GM23338 (cell line): ENCODE data around the gene IPP. TPM values are rescaled to one million over a fixed set of nuclear protein-coding genes. Genes with fewer than 3 reads are reported as not detected.
A peak's percentile ranks its signal among the peaks of the same experiment; 100 is the strongest.

Source experiments
- ATAC-seq: fragments of 200-7000 bp; cut with Tn5 transposase; 3 replicates; pipeline ENCODE4 v1.9.1; 2020
- DNase-seq: peaks from one replicate; pipeline ENCODE4 v3.0.0-alpha.2; 2015; ENCODE audit warnings: low spot score
- H2AFZ ChIP-seq: fragments of 200-600 bp; sonication (generic); 2 replicates; pipeline ENCODE4 v1.8.0; 2016; ENCODE audit warnings: antibody characterized with exemption, mild to moderate bottlenecking, moderate library complexity
- H3F3A ChIP-seq: fragments of 200-600 bp; sonication (generic); replicated peaks from 2 replicates; pipeline ENCODE4 v1.8.0; 2017; ENCODE audit warnings: antibody characterized with exemption, mixed run types, low read depth
- H3K27ac ChIP-seq: fragments of 200-600 bp; sonication (generic); 2 replicates; pipeline ENCODE4 v1.6.1; 2016; ENCODE audit warnings: low read depth
- H3K27me3 ChIP-seq: fragments of 200-600 bp; sonication (generic); 2 replicates; pipeline ENCODE4 v1.8.0; 2016; ENCODE audit warnings: mild to moderate bottlenecking, mixed run types, moderate library complexity; ENCODE audit not compliant: insufficient read depth
- H3K36me3 ChIP-seq: fragments of 200-600 bp; sonication (generic); 2 replicates; pipeline ENCODE4 v1.8.0; 2016; ENCODE audit warnings: mild to moderate bottlenecking; ENCODE audit not compliant: insufficient read depth
- H3K4me1 ChIP-seq: fragments of 200-600 bp; sonication (generic); 2 replicates; pipeline ENCODE4 v1.8.0; 2016; ENCODE audit warnings: mild to moderate bottlenecking, moderate library complexity; ENCODE audit not compliant: insufficient read depth
- H3K4me2 ChIP-seq: fragments of 200-600 bp; sonication (generic); 2 replicates; pipeline ENCODE4 v1.7.1; 2017; ENCODE audit warnings: mixed run types
- H3K4me3 ChIP-seq: fragments of 200-600 bp; sonication (generic); 2 replicates; pipeline ENCODE4 v1.6.1; 2016; ENCODE audit warnings: mixed run types
- H3K79me2 ChIP-seq: fragments of 200-600 bp; sonication (generic); replicated peaks from 2 replicates; pipeline ENCODE4 v1.8.0; 2017; ENCODE audit warnings: mild to moderate bottlenecking; ENCODE audit not compliant: insufficient read depth
- H3K9me2 ChIP-seq: fragments of 200-600 bp; sonication (generic); 2 replicates; pipeline ENCODE4 v1.8.0; 2017; ENCODE audit not compliant: insufficient read depth
- H4K20me1 ChIP-seq: fragments of 200-600 bp; sonication (generic); replicated peaks from 2 replicates; pipeline ENCODE4 v1.8.0; 2017; ENCODE audit warnings: mild to moderate bottlenecking; ENCODE audit not compliant: insufficient read depth
- H3K27ac Mint-ChIP-seq: 2 replicates; pipeline ENCODE4 v1.8.0; 2020; ENCODE audit warnings: inconsistent platforms, mild to moderate bottlenecking, moderate library complexity, mixed read lengths
- H3K27me3 Mint-ChIP-seq: 3 replicates; pipeline ENCODE4 v1.8.0; 2022; ENCODE audit warnings: low read depth, mild to moderate bottlenecking, moderate library complexity, mixed read lengths, inconsistent platforms; ENCODE audit not compliant: insufficient read depth, poor library complexity
- H3K36me3 Mint-ChIP-seq: 3 replicates; pipeline ENCODE4 v1.8.0; 2021; ENCODE audit warnings: low read depth, mild to moderate bottlenecking, inconsistent platforms, moderate library complexity, mixed read lengths
- H3K4me1 Mint-ChIP-seq: 3 replicates; pipeline ENCODE4 v1.8.0; 2020; ENCODE audit warnings: mild to moderate bottlenecking, inconsistent platforms, mixed read lengths
- H3K4me3 Mint-ChIP-seq: 3 replicates; pipeline ENCODE4 v1.8.0; 2021; ENCODE audit warnings: moderate library complexity, mild to moderate bottlenecking, inconsistent platforms, mixed read lengths
- H3K9me3 Mint-ChIP-seq: 3 replicates; pipeline ENCODE4 v1.8.0; 2020; ENCODE audit warnings: moderate library complexity, mild to moderate bottlenecking, inconsistent platforms, mixed read lengths
- CREB1 ChIP-seq: fragments of 250-450 bp; sonication (Bioruptor Pico); IDR thresholded peaks from 2 replicates; pipeline ENCODE4 v1.5.0; 2020; ENCODE audit warnings: low read depth, mild to moderate bottlenecking, moderate library complexity
- CTCF ChIP-seq, 2 experiments: fragments of 200-600 bp in 1 of 2; sonication (generic) in 1 of 2; conservative IDR thresholded peaks; 2 replicates each; pipeline versions ENCODE4 v1.5.1 to v1.6.1; 2016 to 2017; ENCODE audit warnings: antibody characterized with exemption in 2 of 2, low read depth in 2 of 2, mild to moderate bottlenecking in 2 of 2, moderate library complexity in 1 of 2
- EZH2phosphoT487 ChIP-seq: fragments of 200-600 bp; sonication (generic); IDR thresholded peaks from one replicate; pipeline ENCODE4 v1.8.1; 2018; ENCODE audit warnings: antibody characterized with exemption; ENCODE audit not compliant: unreplicated experiment
- JUNB ChIP-seq: IDR thresholded peaks from one replicate; pipeline ENCODE4 v1.6.1; 2016; ENCODE audit warnings: antibody characterized with exemption; ENCODE audit not compliant: unreplicated experiment
- NANOG ChIP-seq: IDR thresholded peaks from 2 replicates; pipeline ENCODE4 v1.6.1; 2016; ENCODE audit warnings: antibody characterized with exemption, borderline replicate concordance
- POLR2AphosphoS5 ChIP-seq: IDR thresholded peaks from 2 replicates; pipeline ENCODE4 v1.6.1; 2016; ENCODE audit warnings: antibody characterized with exemption, low read depth
- ZNF114 ChIP-seq: fragments of 250-450 bp; sonication (Bioruptor Pico); IDR thresholded peaks from 2 replicates; pipeline ENCODE4 v1.5.0; 2020; ENCODE audit warnings: mild to moderate bottlenecking, moderate library complexity
- ZNF331 ChIP-seq: fragments of 250-450 bp; sonication (Bioruptor Pico); IDR thresholded peaks from 2 replicates; pipeline ENCODE4 v1.5.0; 2020; ENCODE audit warnings: low read depth, mild to moderate bottlenecking, moderate library complexity
- ZNF462 ChIP-seq: fragments of 250-450 bp; sonication (Bioruptor Pico); IDR thresholded peaks from 2 replicates; pipeline ENCODE4 v1.5.0; 2020; ENCODE audit warnings: mild to moderate bottlenecking, moderate library complexity
- long read RNA-seq: library from polyadenylated mRNA; unstranded; transcript quantifications from one replicate; pipeline ENCODE4 v2.0.0, GENCODE V29; 2020; ENCODE audit not compliant: unreplicated experiment
- polyA plus RNA-seq: library from polyadenylated mRNA; unstranded; fragments of >200 nt; fragmentation: Nextera tagmentation; extraction: Ambion mirVana; gene quantifications from 2 replicates; pipeline ENCODE4 v1.2.1, GENCODE V29; 2016
- total RNA-seq: library from RNA; depleted of rRNA; stranded (reverse); fragments of >200 nt; shearing (Covaris generic); gene quantifications from 2 replicates; pipeline ENCODE4 v1.2.3, GENCODE V29; 2014; rRNA removed

IPP gene
- total RNA-seq (1.8 and 3.7 TPM in 2 replicates), polyA plus RNA-seq (2.8 and 4.6 TPM in 2 replicates)
- long read RNA-seq, partial matches to known transcripts, result 0 of 3 reads
- long read RNA-seq, other reads (novel, unspliced or antisense), result 1 of 3 reads

- peaks cover 5% of the 10 kb centered on the region; the same call in 1 of the 2 replicates for H3K4me1 ChIP-seq
- H3K36me3 ChIP-seq, result peaks cover 6% of the 10 kb centered on the region
- ATAC-seq (peak; percentile 95), DNase-seq (peak; percentile 98)
- H2AFZ ChIP-seq, result peak within 1 kb of the TSS; percentile 91
- Mint-ChIP-seq H3K36me3 (peaks cover 15% of the 10 kb centered on the region), H3K4me1 (peaks cover 5% of the 10 kb centered on the region), H3K9me3 (peaks cover 29% of the 10 kb centered on the region), H3K27ac (peak within 1 kb of the TSS; percentile 98), H3K27me3 (peaks cover 4% of the 10 kb centered on the region), H3K4me3 (peak within 1 kb of the TSS; percentile 91)
- peaks cover 12% of the 10 kb centered on the region for H3F3A ChIP-seq
- no peaks in the 10 kb centered on the region for H3K79me2 ChIP-seq
- H3K27ac ChIP-seq, result peak within 1 kb of the TSS; percentile 97
- peaks cover 2% of the 10 kb centered on the region; the same call in 1 of the 2 replicates for H3K9me2 ChIP-seq
- H3K27me3 ChIP-seq, result no peaks in the 10 kb centered on the region
- TF ChIP-seq POLR2AphosphoS5 (peak; percentile 90), CREB1 (CRISPR knock-in tag) (peak; percentile 55), JUNB (no peak), CTCF (conservative IDR thresholded peaks at IDR 0.05; ENCODE audit: low read depth in 2 of 2) (peak in 1 of 2 experiments; percentile 41; a peak in 2 of 4 replicates)
- peak within 1 kb of the TSS; percentile 80 for H3K4me2 ChIP-seq
- no peaks in the 10 kb centered on the region for H4K20me1 ChIP-seq
- H3K4me3 ChIP-seq, result peak within 1 kb of the TSS; percentile 66
Measured at GRCh38 chr1:45750298-45751038, at the start of gene IPP. TSS of gene IPP (minus strand) at chr1:45750653. CDS start at chr1:45746411, 4,242 bp downstream.

- Histone ChIP-seq H3K27me3 (no peaks in the 10 kb centered on the region), H3K36me3 (no peaks in the 10 kb centered on the region), H2AFZ (peak overlapping the region; percentile 78; the same call in 1 of the 2 replicates), H3K4me3 (no peak overlapping the region), H3K4me2 (no peak overlapping the region), H3F3A (0 out of 2 replicates have a peak, but pooled peaks cover under 1% of the 10 kb centered on the region), H4K20me1 (no peaks in the 10 kb centered on the region), H3K79me2 (no peaks in the 10 kb centered on the region), H3K4me1 (no peaks in the 10 kb centered on the region), H3K9me2 (no peaks in the 10 kb centered on the region), H3K27ac (no peak overlapping the region)
- Mint-ChIP-seq H3K9me3 (no peaks in the 10 kb centered on the region), H3K36me3 (no peaks in the 10 kb centered on the region), H3K27me3 (peaks cover 1% of the 10 kb centered on the region), H3K27ac (no peak overlapping the region), H3K4me1 (peaks cover under 1% of the 10 kb centered on the region; the same call in 2 of the 3 replicates), H3K4me3 (no peak overlapping the region)
- DNase-seq, result no peak
- peak; percentile 63 for ATAC-seq
- TF ChIP-seq ZNF331 (CRISPR knock-in tag) (no peak), ZNF114 (CRISPR knock-in tag) (no peak), NANOG (no peak), CREB1 (CRISPR knock-in tag) (no peak), ZNF462 (CRISPR knock-in tag) (no peak), EZH2phosphoT487 (no peak)
Measured at GRCh38 chr1:45796946-45797345, 46.5 kb upstream of the IPP start.
